ENCODE data around the gene PKP1.

The PKP1 gene

GRCh38 chr1:201355471-201355870 lies 72.2 kb downstream of the PKP1 start:
- H3K4me3 Mint-ChIP-seq, result no peak overlapping the region
- no peaks in the 10 kb centered on the region for H3K9me3 Mint-ChIP-seq
- no peak for DNase-seq
- ATAC-seq, result no peak
- H3K27me3 Mint-ChIP-seq, result no peaks in the 10 kb centered on the region
- no peak overlapping the region for H3K27ac Mint-ChIP-seq
- no peaks in the 10 kb centered on the region for H3K4me1 Mint-ChIP-seq

GRCh38 chr1:201356236-201356635 lies 72.9 kb downstream of the PKP1 start:
- Mint-ChIP-seq H3K4me3 (no peak overlapping the region), H3K4me1 (no peaks in the 10 kb centered on the region), H3K27me3 (no peaks in the 10 kb centered on the region), H3K27ac (no peak overlapping the region), H3K9me3 (no peaks in the 10 kb centered on the region)
- ATAC-seq (no peak), DNase-seq (no peak)

GRCh38 chr1:201356701-201357100 lies 73.4 kb downstream of the PKP1 start:
- H3K27me3 Mint-ChIP-seq, result peaks cover 2% of the 10 kb centered on the region
- H3K9me3 Mint-ChIP-seq, result no peaks in the 10 kb centered on the region
- H3K4me3 Mint-ChIP-seq, result no peak overlapping the region
- DNase-seq (no peak), ATAC-seq (no peak)
- no peak overlapping the region for H3K27ac Mint-ChIP-seq
- H3K4me1 Mint-ChIP-seq, result no peaks in the 10 kb centered on the region

- no peaks in the 10 kb centered on the region for H3K9me3 Mint-ChIP-seq
- DNase-seq, result no peak
- ATAC-seq, result no peak
- H3K4me1 Mint-ChIP-seq, result no peaks in the 10 kb centered on the region
- H3K4me3 Mint-ChIP-seq, result no peak overlapping the region
- no peak overlapping the region for H3K27ac Mint-ChIP-seq
- H3K27me3 Mint-ChIP-seq, result peaks cover 8% of the 10 kb centered on the region
Observed at GRCh38 chr1:201357211-201357610, 73.9 kb downstream of the PKP1 start.

- ATAC-seq, result no peak
- Mint-ChIP-seq H3K4me1 (no peaks in the 10 kb centered on the region), H3K4me3 (no peak overlapping the region), H3K27me3 (peaks cover 12% of the 10 kb centered on the region), H3K9me3 (no peaks in the 10 kb centered on the region), H3K27ac (no peak overlapping the region)
- DNase-seq, result no peak
Observed at GRCh38 chr1:201357636-201358348, 74.5 kb downstream of the PKP1 start.

- no peaks in the 10 kb centered on the region for H3K9me3 Mint-ChIP-seq
- peaks cover 20% of the 10 kb centered on the region for H3K27me3 Mint-ChIP-seq
- DNase-seq (no peak), ATAC-seq (no peak)
- peak overlapping the region in 1 of 2 donors; percentile 78 for H3K27ac Mint-ChIP-seq
- H3K4me3 Mint-ChIP-seq, result no peak overlapping the region
- H3K4me1 Mint-ChIP-seq, result no peaks in the 10 kb centered on the region
Observed at GRCh38 chr1:201358596-201358995, 75.3 kb downstream of the PKP1 start.

- H3K4me3 Mint-ChIP-seq, result no peak overlapping the region
- no peaks in the 10 kb centered on the region for H3K9me3 Mint-ChIP-seq
- DNase-seq (no peak), ATAC-seq (no peak)
- peak overlapping the region; percentile 52 to 78 for H3K27ac Mint-ChIP-seq
- no peaks in the 10 kb centered on the region for H3K4me1 Mint-ChIP-seq
- H3K27me3 Mint-ChIP-seq, result peaks cover 20% of the 10 kb centered on the region
Observed at GRCh38 chr1:201359031-201359872, 75.9 kb downstream of the PKP1 start.

- H3K27ac Mint-ChIP-seq, result no peak overlapping the region
- H3K9me3 Mint-ChIP-seq, result no peaks in the 10 kb centered on the region
- peaks cover 20% of the 10 kb centered on the region for H3K27me3 Mint-ChIP-seq
- DNase-seq (no peak), ATAC-seq (no peak)
- no peak overlapping the region for H3K4me3 Mint-ChIP-seq
- no peaks in the 10 kb centered on the region for H3K4me1 Mint-ChIP-seq
Observed at GRCh38 chr1:201359873-201360210, 76.5 kb downstream of the PKP1 start.

- Mint-ChIP-seq H3K4me3 (no peak overlapping the region), H3K27me3 (peaks cover 20% of the 10 kb centered on the region), H3K4me1 (no peaks in the 10 kb centered on the region), H3K9me3 (no peaks in the 10 kb centered on the region), H3K27ac (peak overlapping the region in 1 of 2 donors; percentile 71)
- DNase-seq, result no peak
- ATAC-seq, result no peak
Observed at GRCh38 chr1:201360486-201360885, 77.2 kb downstream of the PKP1 start.

- DNase-seq, result no peak
- ATAC-seq, result no peak
- H3K4me3 Mint-ChIP-seq, result no peak overlapping the region
- peaks cover 20% of the 10 kb centered on the region for H3K27me3 Mint-ChIP-seq
- H3K4me1 Mint-ChIP-seq, result no peaks in the 10 kb centered on the region
- H3K9me3 Mint-ChIP-seq, result no peaks in the 10 kb centered on the region
- peak overlapping the region in 1 of 2 donors; percentile 71 for H3K27ac Mint-ChIP-seq
Observed at GRCh38 chr1:201360901-201361651, 77.8 kb downstream of the PKP1 start.

- H3K27ac Mint-ChIP-seq, result peak overlapping the region in 1 of 2 donors; percentile 12
- ATAC-seq (peak; percentile 58), DNase-seq (peak; percentile 29 to 39)
Observed at GRCh38 chr1:201361652-201362504, 78.6 kb downstream of the PKP1 start.

GRCh38 chr1:201362906-201363305 lies 79.6 kb downstream of the PKP1 start:
- DNase-seq (no peak), ATAC-seq (no peak)
- no peak overlapping the region for H3K27ac Mint-ChIP-seq
- H3K9me3 Mint-ChIP-seq, result no peaks in the 10 kb centered on the region
- no peaks in the 10 kb centered on the region for H3K4me1 Mint-ChIP-seq
- H3K27me3 Mint-ChIP-seq, result peaks cover 28% of the 10 kb centered on the region
- H3K4me3 Mint-ChIP-seq, result no peak overlapping the region

More at GRCh38 chr1:201361652-201362504, 78.6 kb downstream of the PKP1 start:
- no peaks in the 10 kb centered on the region for H3K4me1 Mint-ChIP-seq
- H3K27me3 Mint-ChIP-seq, result peaks cover 20% of the 10 kb centered on the region
- no peaks in the 10 kb centered on the region for H3K9me3 Mint-ChIP-seq
- no peak overlapping the region for H3K4me3 Mint-ChIP-seq

GRCh38 chr1:201363467-201363866 lies 80.2 kb downstream of the PKP1 start:
- Mint-ChIP-seq H3K4me1 (no peaks in the 10 kb centered on the region), H3K27me3 (peaks cover 31% of the 10 kb centered on the region), H3K27ac (no peak overlapping the region), H3K9me3 (no peaks in the 10 kb centered on the region), H3K4me3 (no peak overlapping the region)
- DNase-seq, result no peak
- no peak for ATAC-seq

- Mint-ChIP-seq H3K27me3 (peaks cover 44% of the 10 kb centered on the region), H3K27ac (peak overlapping the region in 1 of 2 donors; percentile 89), H3K4me1 (no peaks in the 10 kb centered on the region), H3K9me3 (no peaks in the 10 kb centered on the region), H3K4me3 (no peak overlapping the region)
- ATAC-seq (no peak), DNase-seq (no peak)
Observed at GRCh38 chr1:201364808-201365105, 81.5 kb downstream of the PKP1 start.

GRCh38 chr1:201365251-201365650 lies 81.9 kb downstream of the PKP1 start:
- DNase-seq (no peak), ATAC-seq (no peak)
- Mint-ChIP-seq H3K9me3 (no peaks in the 10 kb centered on the region), H3K4me3 (no peak overlapping the region), H3K27me3 (peaks cover 44% of the 10 kb centered on the region), H3K4me1 (no peaks in the 10 kb centered on the region), H3K27ac (no peak overlapping the region)
